Gastrocnemius medialis (tissue), 4 donors: Measurements from ENCODE around the gene RGS1.

Source experiments
- POLR2A ChIP-seq, 2 donors: fragments of 450-650 bp; IDR thresholded peaks; one replicate each; pipeline ENCODE4 v1.6.1; 2017; ENCODE audit warnings: antibody characterized with exemption in 2 of 2, mild to moderate bottlenecking in 2 of 2, moderate library complexity in 2 of 2
- TF ChIP-seq, protein P1 (sequence below), 5 experiments: fragments of 450-650 bp in 3 of 5; fragments of 200-600 bp in 2 of 5; sonication (generic) in 2 of 5; IDR thresholded peaks in 4 of 5; conservative IDR thresholded peaks in 1 of 5; 1 replicate in 4 of 5; 2 replicates in 1 of 5; pipeline ENCODE4 v1.5.1; 2016 to 2019; ENCODE audit warnings: antibody characterized with exemption in 5 of 5, mild to moderate bottlenecking in 3 of 5, moderate library complexity in 3 of 5

- TF ChIP-seq, protein P1, sequence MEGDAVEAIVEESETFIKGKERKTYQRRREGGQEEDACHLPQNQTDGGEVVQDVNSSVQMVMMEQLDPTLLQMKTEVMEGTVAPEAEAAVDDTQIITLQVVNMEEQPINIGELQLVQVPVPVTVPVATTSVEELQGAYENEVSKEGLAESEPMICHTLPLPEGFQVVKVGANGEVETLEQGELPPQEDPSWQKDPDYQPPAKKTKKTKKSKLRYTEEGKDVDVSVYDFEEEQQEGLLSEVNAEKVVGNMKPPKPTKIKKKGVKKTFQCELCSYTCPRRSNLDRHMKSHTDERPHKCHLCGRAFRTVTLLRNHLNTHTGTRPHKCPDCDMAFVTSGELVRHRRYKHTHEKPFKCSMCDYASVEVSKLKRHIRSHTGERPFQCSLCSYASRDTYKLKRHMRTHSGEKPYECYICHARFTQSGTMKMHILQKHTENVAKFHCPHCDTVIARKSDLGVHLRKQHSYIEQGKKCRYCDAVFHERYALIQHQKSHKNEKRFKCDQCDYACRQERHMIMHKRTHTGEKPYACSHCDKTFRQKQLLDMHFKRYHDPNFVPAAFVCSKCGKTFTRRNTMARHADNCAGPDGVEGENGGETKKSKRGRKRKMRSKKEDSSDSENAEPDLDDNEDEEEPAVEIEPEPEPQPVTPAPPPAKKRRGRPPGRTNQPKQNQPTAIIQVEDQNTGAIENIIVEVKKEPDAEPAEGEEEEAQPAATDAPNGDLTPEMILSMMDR (IDR thresholded peaks at IDR 0.05 in 4 of 5, conservative IDR thresholded peaks at IDR 0.05 in 1 of 5), result no peak
- TF ChIP-seq POLR2A (IDR thresholded peaks at IDR 0.05), result no peak
These were observed 5.8 kb downstream of the RGS1 start for GRCh38 chr1:192581131-192581927.
